ENCODE measurements around the gene HPGD.

DNA sequence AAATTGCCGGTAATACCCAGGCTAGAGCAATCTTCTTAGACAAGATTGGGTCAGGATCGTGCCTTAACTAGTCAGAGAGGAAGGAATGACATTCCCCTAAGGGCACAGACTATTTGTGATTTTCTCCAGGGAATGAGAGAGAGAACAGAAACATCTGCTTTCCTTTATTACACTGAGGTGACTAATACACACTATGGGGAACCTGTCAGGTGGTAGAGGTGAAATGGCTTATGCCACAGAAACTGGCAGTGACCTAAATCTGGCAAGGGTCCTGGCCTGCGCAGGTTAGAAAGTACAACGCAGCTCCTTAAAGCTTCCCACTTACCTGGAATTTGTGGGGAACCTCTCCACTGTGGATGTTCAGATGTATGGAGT is 16.6 kb upstream of the HPGD start:
- TF ChIP-seq POLR2A (IDR thresholded peaks at IDR 0.05): no peak
- TF ChIP-seq, protein P1, sequence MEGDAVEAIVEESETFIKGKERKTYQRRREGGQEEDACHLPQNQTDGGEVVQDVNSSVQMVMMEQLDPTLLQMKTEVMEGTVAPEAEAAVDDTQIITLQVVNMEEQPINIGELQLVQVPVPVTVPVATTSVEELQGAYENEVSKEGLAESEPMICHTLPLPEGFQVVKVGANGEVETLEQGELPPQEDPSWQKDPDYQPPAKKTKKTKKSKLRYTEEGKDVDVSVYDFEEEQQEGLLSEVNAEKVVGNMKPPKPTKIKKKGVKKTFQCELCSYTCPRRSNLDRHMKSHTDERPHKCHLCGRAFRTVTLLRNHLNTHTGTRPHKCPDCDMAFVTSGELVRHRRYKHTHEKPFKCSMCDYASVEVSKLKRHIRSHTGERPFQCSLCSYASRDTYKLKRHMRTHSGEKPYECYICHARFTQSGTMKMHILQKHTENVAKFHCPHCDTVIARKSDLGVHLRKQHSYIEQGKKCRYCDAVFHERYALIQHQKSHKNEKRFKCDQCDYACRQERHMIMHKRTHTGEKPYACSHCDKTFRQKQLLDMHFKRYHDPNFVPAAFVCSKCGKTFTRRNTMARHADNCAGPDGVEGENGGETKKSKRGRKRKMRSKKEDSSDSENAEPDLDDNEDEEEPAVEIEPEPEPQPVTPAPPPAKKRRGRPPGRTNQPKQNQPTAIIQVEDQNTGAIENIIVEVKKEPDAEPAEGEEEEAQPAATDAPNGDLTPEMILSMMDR (IDR thresholded peaks at IDR 0.05): no peak
